ENCODE data around the gene NEDD9.

GRCh38 chr6:11241154-11241792 lies 8.8 kb upstream of the NEDD9 start:
- TF ChIP-seq POLR2AphosphoS5 (IDR thresholded peaks at IDR 0.05; ENCODE audit: low read depth) (no peak), REST (IDR thresholded peaks at IDR 0.05; ENCODE audit: insufficient replicate concordance, low read depth) (no peak), CTCF (IDR thresholded peaks at IDR 0.05; ENCODE audit: insufficient read depth, low read length) (no peak)

Measured in HL-60 (cell line).